Endothelial cell of umbilical vein (primary cell): ENCODE results near the gene KRTAP10-6. TPM values are rescaled to one million over a fixed set of nuclear protein-coding genes. Genes with fewer than 3 reads are reported as not detected.

Experiments
- BruUV-seq: library from RNA; stranded (reverse); fragments of 400-500 nt; replicated peaks from 2 replicates; lab custom pipeline; 2021; lab: Mats Ljungman, UMichigan
- CTCF ChIA-PET: fragments of 300-600, 350-600 bp; sonication (Branson Sonifier 250); formaldehyde crosslinking; loops from one replicate; lab custom pipeline; 2021; ENCODE audit warnings: antibody characterized with exemption, inconsistent platforms; lab: Charles Lee
- POLR2A ChIA-PET: fragments of 300-600, 350-600 bp; sonication (Branson Sonifier 250); formaldehyde crosslinking; loops from one replicate; lab custom pipeline; 2021; ENCODE audit warnings: antibody characterized with exemption, inconsistent platforms; lab: Charles Lee
- DNase-seq: peaks from one replicate; pipeline ENCODE4 v3.0.0-alpha.2; 2011; ENCODE audit warnings: low read depth, low spot score
- FAIRE-seq: peaks from 2 replicates; lab custom pipeline; 2011; peaks lifted over from hg19 to GRCh38; lab: Jason Lieb, UNC
- H2AFZ ChIP-seq: 2 replicates; pipeline ENCODE4 v1.6.0; 2012; ENCODE audit warnings: low read depth, low read length, control low read depth, inconsistent platforms
- H3K27ac ChIP-seq: 2 replicates; pipeline ENCODE4 v1.5.1; 2011; ENCODE audit warnings: low read depth, mild to moderate bottlenecking, control low read depth, low read length, moderate library complexity; ENCODE audit not compliant: insufficient read depth
- H3K27me3 ChIP-seq, 2 experiments: 2 replicates each; pipeline versions ENCODE4 v1.6.0 to v1.6.1; 2011; ENCODE audit warnings: low read length in 2 of 2, mixed read lengths in 1 of 2; ENCODE audit not compliant: control insufficient read depth in 2 of 2, insufficient read depth in 2 of 2
- H3K36me3 ChIP-seq, 2 experiments: 2 replicates in 1 of 2; 3 replicates in 1 of 2; pipeline ENCODE4 v1.5.1; 2011; ENCODE audit warnings: low read length in 2 of 2, mild to moderate bottlenecking in 1 of 2, moderate library complexity in 1 of 2; ENCODE audit not compliant: control insufficient read depth in 2 of 2, insufficient read depth in 2 of 2; ENCODE audit errors: extremely low read depth in 1 of 2
- H3K4me1 ChIP-seq: 3 replicates; pipeline ENCODE4 v1.5.1; 2011; ENCODE audit warnings: mild to moderate bottlenecking, low read length; ENCODE audit not compliant: control insufficient read depth, insufficient read depth; ENCODE audit errors: extremely low read depth
- H3K4me2 ChIP-seq: 2 replicates; pipeline ENCODE4 v1.6.1; 2011; ENCODE audit warnings: low read length, control low read depth, mixed read lengths; ENCODE audit not compliant: insufficient read depth
- H3K4me3 ChIP-seq, 3 experiments: fragments of 200-600 bp in 1 of 3; sonication (generic), shearing (Covaris generic) in 1 of 3; replicated peaks in 1 of 3; 2 replicates each; pipeline ENCODE4 v1.5.1; 2011 to 2016; ENCODE audit warnings: control low read depth in 3 of 3, low read length in 3 of 3, mild to moderate bottlenecking in 2 of 3, inconsistent platforms in 1 of 3, low read depth in 1 of 3, moderate library complexity in 1 of 3; ENCODE audit not compliant: insufficient read depth in 1 of 3
- H3K79me2 ChIP-seq: 2 replicates; pipeline ENCODE4 v1.6.0; 2012; ENCODE audit warnings: low read length, inconsistent platforms; ENCODE audit not compliant: control insufficient read depth, insufficient read depth
- H3K9ac ChIP-seq: replicated peaks from 2 replicates; pipeline ENCODE3; 2011; ENCODE audit warnings: low read length, control low read depth; ENCODE audit not compliant: insufficient read depth; ENCODE audit errors: extremely low read depth
- H3K9me1 ChIP-seq: replicated peaks from 3 replicates; pipeline ENCODE4 v1.6.0; 2011; ENCODE audit warnings: mild to moderate bottlenecking, low read length; ENCODE audit not compliant: control insufficient read depth, insufficient read depth; ENCODE audit errors: extremely low read depth
- H3K9me3 ChIP-seq: replicated peaks from 2 replicates; pipeline ENCODE4 v1.5.1; 2012; ENCODE audit warnings: low read length, inconsistent platforms; ENCODE audit not compliant: control insufficient read depth, insufficient read depth
- H4K20me1 ChIP-seq: replicated peaks from 2 replicates; pipeline ENCODE3; 2011; ENCODE audit warnings: mild to moderate bottlenecking, low read length; ENCODE audit not compliant: control insufficient read depth, insufficient read depth; ENCODE audit errors: extremely low read depth
- EZH2 ChIP-seq: IDR thresholded peaks from 2 replicates; pipeline ENCODE4 v1.6.1; 2012; ENCODE audit warnings: borderline replicate concordance, low read depth, mild to moderate bottlenecking, moderate library complexity, low read length, inconsistent platforms; ENCODE audit not compliant: severe bottlenecking
- FOS ChIP-seq: IDR thresholded peaks from 2 replicates; pipeline ENCODE4 v1.6.1; 2011; ENCODE audit warnings: mild to moderate bottlenecking, low read length, moderate library complexity, borderline replicate concordance; ENCODE audit not compliant: insufficient read depth
- GATA2 ChIP-seq: IDR thresholded peaks from 2 replicates; pipeline ENCODE4 v1.7.0; 2011; ENCODE audit warnings: low read depth, mild to moderate bottlenecking, moderate library complexity, mixed read lengths, low read length; ENCODE audit not compliant: insufficient read length, insufficient read depth
- JUN ChIP-seq: IDR thresholded peaks from 2 replicates; pipeline ENCODE4 v1.6.1; 2011; ENCODE audit warnings: borderline replicate concordance, low read depth; ENCODE audit not compliant: insufficient read length, insufficient read depth
- MYC ChIP-seq: IDR thresholded peaks from one replicate; pipeline ENCODE4 v1.6.1; 2011; ENCODE audit warnings: mild to moderate bottlenecking, low read depth, low read length
- POLR2A ChIP-seq: IDR thresholded peaks from 2 replicates; pipeline ENCODE4 v1.6.1; 2012; ENCODE audit warnings: low read depth, mild to moderate bottlenecking, control low read depth, low read length
- POLR2AphosphoS5 ChIP-seq: IDR thresholded peaks from 2 replicates; pipeline ENCODE4 v1.6.1; 2012; ENCODE audit warnings: low read depth, mild to moderate bottlenecking, control low read depth, low read length, moderate library complexity; ENCODE audit not compliant: insufficient read depth
- dilution Hi-C: fragments of 300-500 bp; cut with MboI; formaldehyde crosslinking; loops from one replicate; pipeline ENCODE4 v1.15.0; 2019; ENCODE audit warnings: low sequenced_read_pairs; ENCODE audit not compliant: extremely low pct_ligation_motif_present
- intact Hi-C: fragments of 100-400 bp; cut with micrococcal nuclease; formaldehyde crosslinking; loops from one replicate; pipeline ENCODE4 v1.10.0; 2022
- polyA plus RNA-seq, 4 experiments: library from polyadenylated mRNA; depleted of rRNA in 3 of 4; stranded (reverse) in 3 of 4; unstranded in 1 of 4; fragments of >200 nt; gene quantifications; 2 replicates each; pipeline versions ENCODE4 v1.2.1 to v1.2.3, GENCODE V29; 2011 to 2012; ENCODE audit warnings: missing spikeins in 1 of 4
- total RNA-seq: library from RNA; stranded (reverse); gene quantifications from 2 replicates; pipeline ENCODE4 v1.2.3, GENCODE V29; 2021
- TF ChIP-seq, protein P1 (sequence below): IDR thresholded peaks from 2 replicates; pipeline ENCODE4 v1.6.1; 2011; ENCODE audit not compliant: insufficient read depth, insufficient read length
- TF ChIP-seq, protein P2 (sequence below), 2 donors: IDR thresholded peaks; 1 replicate in 1 of 2; 2 replicates in 1 of 2; pipeline ENCODE4 v1.5.1; 2011; ENCODE audit warnings: low read length in 2 of 2, mild to moderate bottlenecking in 2 of 2, moderate library complexity in 2 of 2, control low read depth in 1 of 2, inconsistent platforms in 1 of 2, low read depth in 1 of 2; ENCODE audit not compliant: insufficient read depth in 1 of 2; ENCODE audit errors: extremely low read depth in 1 of 2

Gene KRTAP10-6
- total and polyA plus RNA-seq, 2 donors (not counting 3 experiments of a cell fraction or from before 2014, with no cell fraction given) = not detected

DNA sequence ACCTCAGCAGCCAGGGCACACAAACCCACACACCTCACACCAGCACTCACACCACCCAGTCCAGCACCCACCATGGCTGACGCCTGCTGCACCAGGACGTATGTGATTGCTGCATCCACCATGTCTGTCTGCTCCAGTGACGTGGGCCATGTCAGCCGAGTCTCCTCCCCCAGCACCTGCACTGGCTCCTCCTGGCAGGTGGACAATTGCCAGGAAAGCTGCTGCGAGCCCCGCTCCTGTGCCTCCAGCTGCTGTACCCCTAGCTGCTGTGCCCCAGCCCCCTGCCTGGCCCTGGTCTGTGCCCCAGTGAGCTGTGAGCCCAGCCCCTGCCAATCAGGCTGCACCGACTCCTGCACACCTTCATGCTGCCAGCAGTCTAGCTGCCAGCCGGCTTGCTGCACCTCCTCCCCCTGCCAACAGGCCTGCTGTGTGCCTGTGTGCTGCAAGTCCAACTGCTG is 19.8 kb upstream of the KRTAP10-6 start, which contains the start of gene KRTAP10-8:
Gene KRTAP10-8, plus strand, starts transcription at position 51 of the 458 bp plus-strand sequence. Its CDS starts 22 bp downstream, at position 73.
- POLR2A ChIA-PET = no interaction called here

More for the DNA sequence above, 19.8 kb upstream of the KRTAP10-6 start, which contains the start of gene KRTAP10-8:
- CTCF ChIA-PET = no interaction called here
- Histone ChIP-seq H3K36me3 (no peaks in the 10 kb centered on the region), H3K27me3 (peaks cover 0 to 1% of the 10 kb centered on the region in 2 experiments), H3K27ac (no peak within 1 kb of the TSS), H3K9ac (no peak within 1 kb of the TSS), H3K4me2 (no peak within 1 kb of the TSS), H3K9me3 (peaks cover 5% of the 10 kb centered on the region), H2AFZ (no peak within 1 kb of the TSS), H3K4me1 (no peaks in the 10 kb centered on the region), H4K20me1 (no peaks in the 10 kb centered on the region), H3K4me3 (no peak within 1 kb of the TSS), H3K79me2 (no peaks in the 10 kb centered on the region), H3K9me1 (no peaks in the 10 kb centered on the region)
- DNase-seq = no peak
- intact Hi-C loops = no loop called here
- FAIRE-seq = no peak
- BruUV-seq = no TSS peak
- no peak for TF ChIP-seq POLR2A
- no peak for TF ChIP-seq JUN
- TF ChIP-seq, protein P1, sequence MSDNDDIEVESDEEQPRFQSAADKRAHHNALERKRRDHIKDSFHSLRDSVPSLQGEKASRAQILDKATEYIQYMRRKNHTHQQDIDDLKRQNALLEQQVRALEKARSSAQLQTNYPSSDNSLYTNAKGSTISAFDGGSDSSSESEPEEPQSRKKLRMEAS = no peak
- TF ChIP-seq EZH2 = no peak
- TF ChIP-seq, protein P2, sequence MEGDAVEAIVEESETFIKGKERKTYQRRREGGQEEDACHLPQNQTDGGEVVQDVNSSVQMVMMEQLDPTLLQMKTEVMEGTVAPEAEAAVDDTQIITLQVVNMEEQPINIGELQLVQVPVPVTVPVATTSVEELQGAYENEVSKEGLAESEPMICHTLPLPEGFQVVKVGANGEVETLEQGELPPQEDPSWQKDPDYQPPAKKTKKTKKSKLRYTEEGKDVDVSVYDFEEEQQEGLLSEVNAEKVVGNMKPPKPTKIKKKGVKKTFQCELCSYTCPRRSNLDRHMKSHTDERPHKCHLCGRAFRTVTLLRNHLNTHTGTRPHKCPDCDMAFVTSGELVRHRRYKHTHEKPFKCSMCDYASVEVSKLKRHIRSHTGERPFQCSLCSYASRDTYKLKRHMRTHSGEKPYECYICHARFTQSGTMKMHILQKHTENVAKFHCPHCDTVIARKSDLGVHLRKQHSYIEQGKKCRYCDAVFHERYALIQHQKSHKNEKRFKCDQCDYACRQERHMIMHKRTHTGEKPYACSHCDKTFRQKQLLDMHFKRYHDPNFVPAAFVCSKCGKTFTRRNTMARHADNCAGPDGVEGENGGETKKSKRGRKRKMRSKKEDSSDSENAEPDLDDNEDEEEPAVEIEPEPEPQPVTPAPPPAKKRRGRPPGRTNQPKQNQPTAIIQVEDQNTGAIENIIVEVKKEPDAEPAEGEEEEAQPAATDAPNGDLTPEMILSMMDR (IDR thresholded peaks at IDR 0.05; ENCODE audit: extremely low read depth in 1 of 2, insufficient read depth in 1 of 2, low read depth in 1 of 2, low read length in 2 of 2) = no peak
- no peak for TF ChIP-seq FOS
- TF ChIP-seq MYC = no peak
- TF ChIP-seq POLR2AphosphoS5 = no peak
- TF ChIP-seq GATA2 = no peak
- dilution Hi-C loops = no loop called here
